RPMI8226 (cell line): Measurements from ENCODE around the gene MAMDC4.

Source experiments
- DNase-seq: peaks from one replicate; pipeline ENCODE4 v3.0.0-alpha.2; 2015

The MAMDC4 gene

GRCh38 chr9:136896027-136896426, 43.9 kb downstream of the MAMDC4 start:
- no peak for DNase-seq

GRCh38 chr9:136898483-136899100, 46.4 kb downstream of the MAMDC4 start:
- DNase-seq = no peak

GRCh38 chr9:136899196-136899595, 47.0 kb downstream of the MAMDC4 start:
- peak; percentile 20 for DNase-seq

- no peak for DNase-seq
Measured at GRCh38 chr9:136900556-136900955, 48.4 kb downstream of the MAMDC4 start.

- no peak for DNase-seq
Measured at GRCh38 chr9:136900988-136901515, 48.9 kb downstream of the MAMDC4 start.

- peak; percentile 88 for DNase-seq
Measured at GRCh38 chr9:136901516-136902258, 49.5 kb downstream of the MAMDC4 start.

- peak; percentile 80 for DNase-seq
Measured at GRCh38 chr9:136902259-136902821, 50.2 kb downstream of the MAMDC4 start.

- DNase-seq = no peak
Measured at GRCh38 chr9:136903041-136903554, 51.0 kb downstream of the MAMDC4 start.

- DNase-seq = no peak
Measured at GRCh38 chr9:136906266-136906665, 54.1 kb downstream of the MAMDC4 start.

GRCh38 chr9:136907011-136907914, 55.1 kb downstream of the MAMDC4 start:
- DNase-seq = no peak
